Keratinocyte (primary cell): ENCODE measurements around the gene TNS3. TPM values are rescaled to one million over a fixed set of nuclear protein-coding genes. Genes with fewer than 3 reads are reported as not detected.

Source experiments
- DNase-seq: peaks from one replicate; pipeline ENCODE4 v3.0.0-alpha.2; 2011; ENCODE audit warnings: low read depth, missing footprints, low spot score
- FAIRE-seq: peaks from 2 replicates; lab custom pipeline; 2011; peaks lifted over from hg19 to GRCh38; lab: Jason Lieb, UNC
- H2AFZ ChIP-seq: 2 replicates; pipeline ENCODE4 v1.6.0; 2012; ENCODE audit warnings: low read length, control low read depth, inconsistent platforms; ENCODE audit not compliant: control insufficient read depth
- H3K27ac ChIP-seq: 2 replicates; pipeline ENCODE4 v1.5.1; 2011; ENCODE audit warnings: low read length; ENCODE audit not compliant: control insufficient read depth, insufficient read depth
- H3K27me3 ChIP-seq: 3 replicates; pipeline ENCODE4 v1.6.0; 2011; ENCODE audit warnings: low read length; ENCODE audit not compliant: control insufficient read depth, insufficient read depth; ENCODE audit errors: extremely low read depth
- H3K36me3 ChIP-seq, 2 experiments: 2 replicates in 1 of 2; 3 replicates in 1 of 2; pipeline ENCODE4 v1.5.1; 2011; ENCODE audit warnings: low read length in 2 of 2, mild to moderate bottlenecking in 1 of 2; ENCODE audit not compliant: control insufficient read depth in 2 of 2, insufficient read depth in 2 of 2; ENCODE audit errors: extremely low read depth in 1 of 2
- H3K4me1 ChIP-seq: 3 replicates; pipeline ENCODE4 v1.5.1; 2011; ENCODE audit warnings: low read length; ENCODE audit not compliant: control insufficient read depth, insufficient read depth; ENCODE audit errors: extremely low read depth
- H3K4me2 ChIP-seq: 3 replicates; pipeline ENCODE4 v1.6.0; 2011; ENCODE audit warnings: low read depth, low read length; ENCODE audit not compliant: control insufficient read depth, insufficient read depth; ENCODE audit errors: extremely low read depth
- H3K4me3 ChIP-seq, 3 experiments: fragments of 200-600 bp in 1 of 3; sonication (generic) in 1 of 3; 2 replicates in 2 of 3; 3 replicates in 1 of 3; pipeline ENCODE4 v1.5.1; 2011 to 2016; ENCODE audit warnings: low read length in 3 of 3, mild to moderate bottlenecking in 3 of 3, control low read depth in 2 of 3, inconsistent platforms in 1 of 3, low read depth in 1 of 3, mixed read lengths in 1 of 3, mixed run types in 1 of 3, moderate library complexity in 1 of 3; ENCODE audit not compliant: control insufficient read depth in 2 of 3, insufficient read depth in 2 of 3; ENCODE audit errors: extremely low read depth in 1 of 3
- H3K79me2 ChIP-seq: 2 replicates; pipeline ENCODE4 v1.6.0; 2012; ENCODE audit warnings: low read length; ENCODE audit not compliant: control insufficient read depth, insufficient read depth
- H3K9ac ChIP-seq: 3 replicates; pipeline ENCODE4 v1.6.0; 2011; ENCODE audit warnings: low read length; ENCODE audit not compliant: control insufficient read depth, insufficient read depth; ENCODE audit errors: extremely low read depth
- H3K9me1 ChIP-seq: 3 replicates; pipeline ENCODE4 v1.6.0; 2011; ENCODE audit warnings: low read length; ENCODE audit not compliant: control insufficient read depth, insufficient read depth; ENCODE audit errors: extremely low read depth
- H3K9me3 ChIP-seq: 2 replicates; pipeline ENCODE4 v1.5.1; 2012; ENCODE audit warnings: low read depth, low read length; ENCODE audit not compliant: control insufficient read depth
- H4K20me1 ChIP-seq: 3 replicates; pipeline ENCODE4 v1.6.0; 2011; ENCODE audit warnings: low read length; ENCODE audit not compliant: control insufficient read depth, insufficient read depth; ENCODE audit errors: extremely low read depth
- EZH2 ChIP-seq: IDR thresholded peaks from one replicate; pipeline ENCODE4 v1.6.1; 2012; ENCODE audit warnings: inconsistent platforms, mild to moderate bottlenecking, low read length, moderate library complexity
- dilution Hi-C: fragments of 300-500 bp; cut with MboI; formaldehyde crosslinking; loops from one replicate; pipeline ENCODE4 v1.7.0; 2020; ENCODE audit warnings: low sequenced_read_pairs; ENCODE audit not compliant: extremely low pct_ligation_motif_present
- polyA plus RNA-seq, 5 experiments: library from polyadenylated mRNA; depleted of rRNA in 3 of 5; stranded (reverse) in 3 of 5; stranded (forward) in 1 of 5; unstranded in 1 of 5; fragments of >200 nt; gene quantifications; 1 replicate in 1 of 5; 2 replicates in 3 of 5; 3 replicates in 1 of 5; pipeline versions ENCODE4 v1.2.1 to v1.2.3, GENCODE V29; 2011 to 2012; ENCODE audit warnings: missing spikeins in 2 of 5, low read depth in 1 of 5, low replicate concordance in 1 of 5
- TF ChIP-seq, protein P1 (sequence below), 3 experiments: IDR thresholded peaks in 1 of 3; conservative IDR thresholded peaks in 1 of 3; optimal IDR thresholded peaks in 1 of 3; 2 replicates in 2 of 3; 3 replicates in 1 of 3; pipeline versions ENCODE3 to v1.5.1; 2011; ENCODE audit warnings: low read length in 3 of 3, mild to moderate bottlenecking in 3 of 3, moderate library complexity in 2 of 3, control low read depth in 1 of 3, inconsistent platforms in 1 of 3; ENCODE audit not compliant: insufficient read depth in 2 of 3; ENCODE audit errors: extremely low read depth in 1 of 3

TNS3 gene
- polyA plus RNA-seq, 1 donor (not counting 4 experiments of a cell fraction or from before 2014, with no cell fraction given), result 3.9 TPM

DNA sequence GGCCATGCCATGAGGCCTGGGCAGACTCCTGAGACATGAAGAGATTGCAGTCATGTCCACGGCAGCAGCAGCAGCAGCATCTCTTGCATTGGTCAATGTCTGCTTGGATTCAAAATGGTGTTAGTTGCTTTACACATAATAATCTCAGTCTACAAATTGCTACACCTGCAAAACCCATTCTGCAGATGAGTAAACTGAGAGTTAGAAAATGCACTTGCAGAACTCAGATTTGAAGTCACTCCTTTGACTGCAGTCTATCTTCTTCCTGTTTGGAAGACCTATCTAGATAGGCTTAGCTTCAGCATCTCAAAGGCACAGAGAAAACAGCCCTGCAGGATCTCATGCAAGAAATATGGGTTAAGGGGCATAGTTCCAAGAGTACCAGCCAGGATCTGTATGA is 350.3 kb downstream of the TNS3 start:
- Histone ChIP-seq H3K27ac (no peak overlapping the region), H2AFZ (no peak overlapping the region), H3K36me3 (no peaks in the 10 kb centered on the region), H3K9me3 (no peaks in the 10 kb centered on the region), H4K20me1 (no peaks in the 10 kb centered on the region), H3K27me3 (no peaks in the 10 kb centered on the region), H3K4me1 (no peaks in the 10 kb centered on the region), H3K4me3 (no peak overlapping the region), H3K4me2 (no peak overlapping the region), H3K9ac (no peak overlapping the region), H3K79me2 (no peaks in the 10 kb centered on the region), H3K9me1 (no peaks in the 10 kb centered on the region)
- DNase-seq (no peak), FAIRE-seq (no peak)
- dilution Hi-C loops, result no loop called here
- no peak for TF ChIP-seq EZH2
- TF ChIP-seq, protein P1, sequence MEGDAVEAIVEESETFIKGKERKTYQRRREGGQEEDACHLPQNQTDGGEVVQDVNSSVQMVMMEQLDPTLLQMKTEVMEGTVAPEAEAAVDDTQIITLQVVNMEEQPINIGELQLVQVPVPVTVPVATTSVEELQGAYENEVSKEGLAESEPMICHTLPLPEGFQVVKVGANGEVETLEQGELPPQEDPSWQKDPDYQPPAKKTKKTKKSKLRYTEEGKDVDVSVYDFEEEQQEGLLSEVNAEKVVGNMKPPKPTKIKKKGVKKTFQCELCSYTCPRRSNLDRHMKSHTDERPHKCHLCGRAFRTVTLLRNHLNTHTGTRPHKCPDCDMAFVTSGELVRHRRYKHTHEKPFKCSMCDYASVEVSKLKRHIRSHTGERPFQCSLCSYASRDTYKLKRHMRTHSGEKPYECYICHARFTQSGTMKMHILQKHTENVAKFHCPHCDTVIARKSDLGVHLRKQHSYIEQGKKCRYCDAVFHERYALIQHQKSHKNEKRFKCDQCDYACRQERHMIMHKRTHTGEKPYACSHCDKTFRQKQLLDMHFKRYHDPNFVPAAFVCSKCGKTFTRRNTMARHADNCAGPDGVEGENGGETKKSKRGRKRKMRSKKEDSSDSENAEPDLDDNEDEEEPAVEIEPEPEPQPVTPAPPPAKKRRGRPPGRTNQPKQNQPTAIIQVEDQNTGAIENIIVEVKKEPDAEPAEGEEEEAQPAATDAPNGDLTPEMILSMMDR (optimal IDR thresholded peaks at IDR 0.05 in 1 of 3, IDR thresholded peaks at IDR 0.05 in 1 of 3, conservative IDR thresholded peaks at IDR 0.05 in 1 of 3; ENCODE audit: extremely low read depth in 1 of 3, insufficient read depth in 2 of 3, low read length in 3 of 3), result no peak

DNA sequence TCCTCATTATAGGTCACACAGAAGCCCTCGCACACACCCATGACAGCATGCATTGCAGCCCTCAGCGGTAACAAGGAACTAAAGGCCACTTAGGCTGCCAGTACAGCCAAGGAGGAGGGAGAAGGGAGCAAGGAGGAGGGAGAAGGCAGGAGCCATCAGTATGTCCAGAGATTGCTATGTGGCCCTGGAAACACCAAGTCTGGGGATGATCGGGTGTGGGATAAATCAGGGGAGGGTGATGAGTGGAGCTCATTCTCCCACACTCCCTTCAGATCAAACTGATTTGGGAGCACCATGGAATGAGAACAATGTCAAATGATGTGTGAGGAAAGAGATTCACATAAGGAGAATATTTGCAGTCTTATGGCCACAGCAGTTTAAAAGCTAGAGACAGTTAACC is 350.9 kb downstream of the TNS3 start:
- no peak overlapping the region for H3K4me2 ChIP-seq
- H3K4me1 ChIP-seq, result no peaks in the 10 kb centered on the region
- H3K9me3 ChIP-seq, result no peaks in the 10 kb centered on the region
- no peaks in the 10 kb centered on the region for H3K9me1 ChIP-seq
- no peak overlapping the region for H3K9ac ChIP-seq
- DNase-seq (no peak), FAIRE-seq (no peak)
- no peaks in the 10 kb centered on the region for H3K27me3 ChIP-seq
- H3K4me3 ChIP-seq, result no peak overlapping the region
- H3K79me2 ChIP-seq, result no peaks in the 10 kb centered on the region
- H2AFZ ChIP-seq, result no peak overlapping the region
- H4K20me1 ChIP-seq, result no peaks in the 10 kb centered on the region
- H3K27ac ChIP-seq, result no peak overlapping the region
- dilution Hi-C loops, result no loop called here
- H3K36me3 ChIP-seq, result no peaks in the 10 kb centered on the region
- no peak for TF ChIP-seq EZH2
- TF ChIP-seq, protein P1 (optimal IDR thresholded peaks at IDR 0.05 in 1 of 3, IDR thresholded peaks at IDR 0.05 in 1 of 3, conservative IDR thresholded peaks at IDR 0.05 in 1 of 3; ENCODE audit: extremely low read depth in 1 of 3, insufficient read depth in 2 of 3, low read length in 3 of 3), result no peak
